GM18858 (cell line): ENCODE results near the gene OTUB1.
"Not testable (repeated sequence)": the region's sequence is repeated elsewhere in the genome, so short reads cannot be mapped to it uniquely, and the experiment has no call there.

ENCODE experiments used
- ATAC-seq: cut with Tn5 transposase; IDR thresholded peaks from one replicate; pipeline ENCODE4 v1.9.1; 2021; ENCODE audit not compliant: unreplicated experiment

Gene OTUB1

GRCh38 chr11:64042301-64042700 is 56.1 kb downstream of the OTUB1 start:
- ATAC-seq: no peak

- no peak for ATAC-seq
These were observed 57.3 kb downstream of the OTUB1 start for GRCh38 chr11:64043545-64043944.

- no peak for ATAC-seq
These were observed 58.6 kb downstream of the OTUB1 start for GRCh38 chr11:64044730-64045393.

GRCh38 chr11:64045700-64046099 is 59.5 kb downstream of the OTUB1 start:
- ATAC-seq: no peak

GRCh38 chr11:64047373-64047772 is 61.1 kb downstream of the OTUB1 start:
- not testable (repeated sequence) for ATAC-seq
